T-helper 17 cell (primary cell): ENCODE data around the gene HYAL1. TPM values are rescaled to one million over a fixed set of nuclear protein-coding genes. Genes with fewer than 3 reads are reported as not detected.

Experiments used
- ATAC-seq: fragments of 150-1000 bp; cut with Tn5 transposase; 2 replicates; pipeline ENCODE4 v1.10.0; 2021; ENCODE audit warnings: mild to moderate bottlenecking, moderate library complexity
- DNase-seq, 3 donors: peaks; one replicate each; pipeline versions ENCODE4 v3.0.0 to v3.0.0-alpha.2; 2020 to 2021
- H3K9me3 ChIP-seq: one replicate; pipeline ENCODE4 v1.7.0; 2013; ENCODE audit warnings: low read length, mild to moderate bottlenecking; ENCODE audit not compliant: control insufficient read depth, poor library complexity, severe bottlenecking
- H3K27ac Mint-ChIP-seq: one replicate; pipeline ENCODE4 v1.8.0; 2022; ENCODE audit warnings: mild to moderate bottlenecking, moderate library complexity, mixed read lengths
- H3K27me3 Mint-ChIP-seq: one replicate; pipeline ENCODE4 v1.8.0; 2022; ENCODE audit warnings: mixed read lengths
- H3K36me3 Mint-ChIP-seq: one replicate; pipeline ENCODE4 v1.8.0; 2022; ENCODE audit warnings: low read depth, mixed read lengths
- H3K4me1 Mint-ChIP-seq: one replicate; pipeline ENCODE4 v1.8.0; 2022; ENCODE audit warnings: mild to moderate bottlenecking, mixed read lengths
- H3K4me3 Mint-ChIP-seq: one replicate; pipeline ENCODE4 v1.8.0; 2022; ENCODE audit warnings: mild to moderate bottlenecking, moderate library complexity, mixed read lengths
- total RNA-seq, 4 donors: library from RNA in 2 of 4; stranded (reverse) in 2 of 4; gene quantifications; one replicate each; pipeline ENCODE4 v1.2.3 and lab custom pipeline; 2022 to 2026

The HYAL1 gene
- total RNA-seq, 2 donors from 2014 or later, result 0.44 TPM; not detected in 1

DNA sequence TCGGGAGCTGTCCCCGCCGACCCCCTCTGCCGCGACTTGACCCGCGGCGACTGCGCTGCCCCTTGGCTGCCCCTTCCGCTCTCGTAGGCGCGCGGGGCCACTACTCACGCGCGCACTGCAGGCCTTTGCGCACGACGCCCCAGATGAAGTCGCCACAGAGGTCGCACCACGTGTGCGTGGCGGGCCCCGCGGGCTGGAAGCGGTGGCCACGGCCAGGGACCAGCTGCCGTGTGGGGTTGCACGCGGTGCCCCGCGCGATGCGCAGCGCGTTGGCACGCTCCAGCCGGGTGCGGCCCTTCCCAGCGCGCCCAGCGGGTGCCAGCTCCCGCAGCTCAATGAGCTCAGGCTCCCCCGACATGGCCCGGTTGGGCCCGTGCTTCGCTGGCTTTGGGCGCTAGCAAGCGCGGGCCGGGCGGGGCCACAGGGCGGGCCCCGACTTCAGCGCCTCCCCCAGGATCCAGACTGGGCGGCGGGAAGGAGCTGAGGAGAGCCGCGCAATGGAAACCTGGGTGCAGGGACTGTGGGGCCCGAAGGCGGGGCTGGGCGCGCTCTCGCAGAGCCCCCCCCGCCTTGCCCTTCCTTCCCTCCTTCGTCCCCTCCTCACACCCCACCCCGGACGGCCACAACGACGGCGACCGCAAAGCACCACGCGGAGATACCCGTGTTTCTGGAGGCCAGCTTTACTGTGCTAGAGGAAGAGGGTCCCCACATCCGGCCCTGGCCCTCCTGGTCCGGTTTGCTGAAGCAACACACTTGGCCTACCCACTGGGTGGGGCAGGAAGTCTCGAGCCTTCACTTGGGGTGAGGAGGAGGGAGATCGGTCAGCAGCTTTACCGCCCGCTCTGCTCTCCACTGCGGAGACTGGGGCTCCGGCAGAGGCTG is 37.3 kb upstream of the HYAL1 start, which contains the start of gene RASSF1:
RASSF1 (minus strand) TSS at position 389 of the 882 bp plus-strand sequence; CDS start at position 358, 31 bp downstream.
- Mint-ChIP-seq H3K36me3 (peaks cover 5% of the 10 kb centered on the region), H3K4me1 (peaks cover 45% of the 10 kb centered on the region), H3K27me3 (no peaks in the 10 kb centered on the region), H3K4me3 (peak within 1 kb of the TSS; percentile 97), H3K27ac (peak within 1 kb of the TSS; percentile 99)
- peak in 2 of 3 donors; percentile 61 to 62 for DNase-seq
- no peaks in the 10 kb centered on the region for H3K9me3 ChIP-seq
- ATAC-seq, result peak; percentile 17

DNA sequence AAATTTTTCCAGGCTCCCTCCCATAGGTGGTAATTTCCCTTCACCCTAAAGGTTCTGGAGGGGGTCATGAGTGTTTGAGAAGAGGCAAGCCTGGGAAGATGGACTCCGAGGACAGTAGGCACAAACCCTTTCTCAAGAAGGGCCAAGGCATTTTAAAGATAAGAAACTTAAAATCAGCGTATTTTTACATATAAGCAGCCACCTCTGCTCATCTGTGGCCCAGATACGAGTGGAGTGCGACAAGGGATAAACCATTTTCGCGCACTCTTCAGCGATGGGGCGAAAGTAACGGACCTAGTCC is 36.7 kb upstream of the HYAL1 start:
- H3K36me3 Mint-ChIP-seq, result peaks cover 5% of the 10 kb centered on the region
- DNase-seq (no peak), ATAC-seq (no peak)
- H3K9me3 ChIP-seq, result no peaks in the 10 kb centered on the region
- peak overlapping the region; percentile 99 for H3K27ac Mint-ChIP-seq
- peak overlapping the region; percentile 97 for H3K4me3 Mint-ChIP-seq
- H3K4me1 Mint-ChIP-seq, result peaks cover 50% of the 10 kb centered on the region
- no peaks in the 10 kb centered on the region for H3K27me3 Mint-ChIP-seq

DNA sequence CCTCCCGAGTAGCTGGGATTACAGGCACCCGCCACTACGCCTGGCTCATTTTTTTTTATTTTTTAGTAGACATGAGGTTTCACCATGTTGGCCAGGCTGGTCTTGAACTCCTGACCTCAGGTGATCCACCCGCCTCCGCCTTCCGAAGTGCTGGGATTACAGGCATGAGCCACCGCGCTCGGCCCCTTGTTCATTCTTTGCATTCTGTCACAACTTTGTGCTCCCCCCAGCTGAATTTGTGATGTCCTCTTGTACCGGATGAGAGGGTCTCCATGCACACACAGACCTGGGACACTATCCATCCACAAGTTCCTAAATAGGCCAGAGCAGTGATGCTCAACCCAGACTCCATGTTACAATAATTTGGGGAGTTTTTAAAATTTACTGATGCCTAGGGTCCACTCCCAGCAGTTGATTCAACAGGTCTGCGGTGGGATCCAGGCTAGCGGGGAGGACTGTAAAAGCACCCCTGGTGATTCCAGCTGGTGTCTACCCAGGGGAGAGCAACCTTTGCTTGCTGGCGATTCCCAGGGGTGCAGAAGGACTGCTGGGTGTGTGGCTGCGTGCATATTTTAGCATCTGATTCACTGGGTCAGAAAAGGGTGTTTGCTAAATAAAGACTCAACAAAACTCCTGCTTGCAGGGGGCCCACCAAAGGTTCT is 36.2 kb upstream of the HYAL1 start:
- DNase-seq, result no peak
- Mint-ChIP-seq H3K36me3 (peaks cover 5% of the 10 kb centered on the region), H3K27ac (peak overlapping the region; percentile 99), H3K4me3 (peak overlapping the region; percentile 97), H3K27me3 (no peaks in the 10 kb centered on the region), H3K4me1 (peaks cover 51% of the 10 kb centered on the region)
- H3K9me3 ChIP-seq, result no peaks in the 10 kb centered on the region
- no peak for ATAC-seq

DNA sequence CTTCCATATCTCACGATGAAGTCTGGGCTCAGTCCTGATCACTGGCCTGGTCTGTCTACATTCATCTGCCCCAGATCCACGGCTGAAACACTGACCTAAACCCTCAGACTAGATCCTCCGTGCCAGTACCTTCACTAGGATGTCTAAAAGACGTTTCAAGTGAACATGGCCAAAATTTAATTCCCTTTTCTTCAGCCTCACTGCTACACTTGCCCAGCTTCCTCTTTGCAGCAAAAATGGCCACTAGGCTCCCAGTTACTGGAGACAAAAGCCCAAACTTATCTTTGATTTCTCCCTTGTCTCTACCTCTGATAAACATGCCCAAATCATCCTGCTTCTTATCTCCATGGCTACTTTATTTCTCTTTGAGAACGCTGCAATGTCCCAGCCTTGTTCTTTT is 35.6 kb upstream of the HYAL1 start:
- ATAC-seq (no peak), DNase-seq (no peak)
- Mint-ChIP-seq H3K4me3 (peak overlapping the region; percentile 97), H3K4me1 (peaks cover 55% of the 10 kb centered on the region), H3K27ac (peak overlapping the region; percentile 99), H3K36me3 (peaks cover 5% of the 10 kb centered on the region), H3K27me3 (no peaks in the 10 kb centered on the region)
- no peaks in the 10 kb centered on the region for H3K9me3 ChIP-seq

DNA sequence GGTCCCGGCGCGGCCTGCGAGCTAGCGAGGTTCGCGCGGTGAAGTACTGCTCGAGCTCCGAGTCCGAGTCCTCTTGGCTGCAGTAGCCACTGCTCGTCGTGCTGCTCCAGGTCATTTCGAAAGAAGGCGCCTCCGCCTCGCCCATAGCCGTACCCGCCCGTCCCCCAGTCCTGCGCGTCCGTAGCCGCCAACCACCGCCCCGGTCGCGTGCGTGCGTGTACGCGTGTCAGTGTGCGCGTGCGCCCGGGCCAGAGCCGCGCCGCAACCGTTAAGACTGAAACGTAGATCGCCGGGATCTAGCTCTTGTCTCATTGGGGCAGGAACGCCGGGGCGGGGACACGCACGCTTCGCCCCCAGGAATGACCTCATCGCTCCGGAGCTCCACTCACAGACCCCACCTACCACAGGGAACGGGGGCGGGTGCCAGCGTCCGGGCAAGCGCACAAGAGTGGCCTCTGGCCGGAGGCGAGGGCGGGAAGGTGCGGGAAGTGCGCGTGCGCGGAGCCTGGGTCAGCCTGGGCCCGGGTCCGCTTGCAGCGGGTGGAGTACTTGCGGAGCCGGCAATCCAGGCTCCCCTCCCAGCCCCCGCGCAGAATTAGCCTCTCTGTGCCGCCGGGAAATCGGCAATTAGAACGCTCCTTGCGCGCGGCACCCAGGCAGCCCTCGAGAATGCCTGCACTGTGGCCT is 33.9 kb upstream of the HYAL1 start:
- H3K27ac Mint-ChIP-seq, result peak overlapping the region; percentile 99
- peaks cover 5% of the 10 kb centered on the region for H3K36me3 Mint-ChIP-seq
- H3K27me3 Mint-ChIP-seq, result no peaks in the 10 kb centered on the region
- DNase-seq (peak; percentile 80 to 90 (median 85)), ATAC-seq (peak; percentile 81)
- H3K9me3 ChIP-seq, result no peaks in the 10 kb centered on the region
- peaks cover 56% of the 10 kb centered on the region for H3K4me1 Mint-ChIP-seq
- peak overlapping the region; percentile 97 for H3K4me3 Mint-ChIP-seq

DNA sequence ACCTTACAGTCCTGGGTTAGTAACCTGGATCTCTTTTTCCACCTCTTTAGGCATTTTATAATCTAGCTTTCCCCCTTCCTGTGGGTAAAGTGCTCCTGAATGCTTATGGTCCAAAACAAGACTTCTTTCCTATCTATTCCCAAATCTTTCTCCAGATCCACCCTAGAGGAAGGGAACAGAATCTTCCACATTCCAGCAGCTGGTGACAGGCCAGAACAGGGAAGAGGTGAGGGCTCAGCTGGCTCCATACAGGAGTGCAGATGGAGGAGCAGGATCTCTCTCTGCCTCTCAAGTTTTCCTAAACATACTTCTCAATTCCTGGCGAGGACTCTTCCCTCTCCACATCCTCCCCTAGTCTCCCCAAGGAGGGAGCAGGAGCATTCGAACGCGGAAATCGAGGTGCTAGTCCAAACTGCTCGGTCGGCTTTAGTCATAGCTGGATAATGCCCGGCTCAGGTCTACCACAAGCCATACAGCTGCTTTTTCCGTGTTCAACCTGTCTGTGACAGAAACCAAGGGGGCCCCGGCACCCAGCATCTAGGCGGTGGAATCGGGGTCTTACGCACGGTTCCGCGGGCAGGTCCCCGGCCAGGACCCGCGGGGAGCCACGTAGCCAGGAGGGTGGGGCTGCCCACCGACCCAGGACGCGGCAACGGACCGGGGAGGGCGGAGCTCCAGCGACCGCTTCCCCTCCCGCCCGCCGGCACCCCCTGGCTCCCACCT is 33.2 kb upstream of the HYAL1 start:
- peaks cover 5% of the 10 kb centered on the region for H3K36me3 Mint-ChIP-seq
- ATAC-seq (peak; percentile 47), DNase-seq (no peak)
- H3K27me3 Mint-ChIP-seq, result no peaks in the 10 kb centered on the region
- peak overlapping the region; percentile 99 for H3K27ac Mint-ChIP-seq
- H3K9me3 ChIP-seq, result no peaks in the 10 kb centered on the region
- H3K4me3 Mint-ChIP-seq, result peak overlapping the region; percentile 97
- H3K4me1 Mint-ChIP-seq, result peaks cover 56% of the 10 kb centered on the region

DNA sequence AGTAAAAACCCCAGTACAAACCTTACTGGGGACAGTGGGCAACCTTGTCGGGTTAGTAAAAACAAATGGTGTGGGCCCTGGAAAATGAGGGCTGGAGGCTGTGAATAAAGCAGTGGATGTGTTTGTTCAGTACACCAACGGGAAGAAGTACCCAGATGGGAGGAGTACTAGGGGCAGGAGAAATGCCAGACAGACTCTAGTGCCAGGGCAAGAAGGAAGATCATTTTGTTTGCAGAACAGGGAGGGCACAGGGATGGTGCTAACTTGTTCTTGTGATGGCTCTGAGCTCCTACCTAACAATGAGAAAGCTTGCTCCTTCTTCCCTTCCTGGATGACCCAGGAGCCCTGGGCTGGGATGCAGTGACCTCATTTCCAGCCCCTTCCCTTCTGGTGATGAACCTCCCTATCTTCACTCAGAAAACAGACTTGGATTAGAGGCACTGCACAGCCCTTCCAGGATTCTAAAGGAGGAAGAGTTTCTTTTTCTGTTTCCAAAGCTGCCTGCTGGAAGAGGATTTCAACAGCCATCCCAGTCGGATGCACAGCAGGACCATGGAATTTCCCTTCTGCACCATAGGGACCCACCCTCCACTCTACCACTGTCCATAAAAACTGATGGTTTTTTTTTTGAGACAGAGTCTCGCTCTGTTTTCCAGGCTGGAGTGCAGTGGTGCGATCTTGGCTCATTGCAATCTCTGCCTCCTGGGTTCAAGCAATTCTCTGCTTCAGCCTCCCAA is 31.1 kb upstream of the HYAL1 start:
- peaks cover 45% of the 10 kb centered on the region for H3K4me1 Mint-ChIP-seq
- peak overlapping the region; percentile 19 for H3K4me3 Mint-ChIP-seq
- no peaks in the 10 kb centered on the region for H3K9me3 ChIP-seq
- peaks cover 5% of the 10 kb centered on the region for H3K36me3 Mint-ChIP-seq
- ATAC-seq, result no peak
- no peaks in the 10 kb centered on the region for H3K27me3 Mint-ChIP-seq
- peak overlapping the region; percentile 99 for H3K27ac Mint-ChIP-seq
- DNase-seq, result no peak

DNA sequence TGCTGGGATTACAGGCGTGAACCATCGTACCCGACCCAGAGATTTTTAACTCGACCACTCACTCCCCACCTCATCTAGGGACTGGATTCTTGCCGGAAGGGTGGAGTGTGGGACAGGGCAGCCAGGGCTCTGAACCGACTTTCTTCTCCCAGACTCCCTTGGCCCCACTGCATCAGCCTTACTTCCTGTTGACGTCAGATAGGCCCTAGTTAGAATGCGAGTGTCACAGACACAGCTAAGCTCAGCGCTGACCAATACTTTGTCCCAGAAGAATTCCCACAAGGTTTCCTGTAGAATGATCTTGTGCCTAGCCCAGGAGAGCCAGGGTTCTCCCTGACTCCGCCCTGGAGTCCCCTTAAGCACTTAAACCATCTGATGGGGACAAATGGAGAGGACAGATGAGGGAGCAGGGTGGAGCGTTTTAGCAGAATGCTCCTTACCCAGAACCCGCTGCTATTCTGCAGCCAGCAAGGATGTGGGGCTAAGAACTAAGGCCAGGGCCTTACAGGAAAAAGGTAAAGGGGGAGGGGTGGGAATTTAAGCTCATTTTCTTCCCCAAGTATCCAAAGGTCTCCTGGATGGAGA is 30.5 kb upstream of the HYAL1 start:
- DNase-seq, result no peak
- Mint-ChIP-seq H3K4me1 (peaks cover 40% of the 10 kb centered on the region), H3K4me3 (peak overlapping the region; percentile 61), H3K27me3 (no peaks in the 10 kb centered on the region), H3K36me3 (peaks cover 3% of the 10 kb centered on the region), H3K27ac (peak overlapping the region; percentile 99)
- H3K9me3 ChIP-seq, result no peaks in the 10 kb centered on the region
- no peak for ATAC-seq

DNA sequence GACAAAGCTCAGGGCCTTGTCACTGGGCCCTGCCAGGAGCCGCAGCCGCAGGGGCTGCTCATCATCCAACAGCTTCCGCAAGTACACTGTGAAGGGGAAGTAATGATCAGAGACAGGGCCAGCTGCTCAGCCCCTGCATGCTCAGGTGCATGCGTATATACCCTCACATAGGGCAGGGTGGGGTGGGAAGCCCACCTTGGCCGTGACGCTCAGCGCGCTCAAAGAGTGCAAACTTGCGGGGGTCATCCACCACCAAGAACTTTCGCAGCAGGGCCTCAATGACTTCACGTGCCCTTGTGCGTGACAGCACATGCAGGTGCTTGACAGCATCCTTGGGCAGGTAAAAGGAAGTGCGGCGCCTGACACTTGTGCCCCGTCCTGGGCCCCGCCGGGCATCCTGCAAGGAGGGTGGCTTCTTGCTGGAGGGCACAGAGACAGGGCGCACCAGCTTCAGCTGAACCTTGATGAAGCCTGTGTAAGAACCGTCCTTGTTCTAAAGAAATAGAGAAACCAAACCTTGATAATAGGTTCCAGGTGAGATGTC is 28.1 kb upstream of the HYAL1 start:
- H3K4me1 Mint-ChIP-seq, result peaks cover 34% of the 10 kb centered on the region
- H3K4me3 Mint-ChIP-seq, result no peak overlapping the region
- no peaks in the 10 kb centered on the region for H3K27me3 Mint-ChIP-seq
- no peaks in the 10 kb centered on the region for H3K9me3 ChIP-seq
- H3K36me3 Mint-ChIP-seq, result no peaks in the 10 kb centered on the region
- ATAC-seq, result no peak
- peak overlapping the region; percentile 21 for H3K27ac Mint-ChIP-seq
- no peak for DNase-seq

DNA sequence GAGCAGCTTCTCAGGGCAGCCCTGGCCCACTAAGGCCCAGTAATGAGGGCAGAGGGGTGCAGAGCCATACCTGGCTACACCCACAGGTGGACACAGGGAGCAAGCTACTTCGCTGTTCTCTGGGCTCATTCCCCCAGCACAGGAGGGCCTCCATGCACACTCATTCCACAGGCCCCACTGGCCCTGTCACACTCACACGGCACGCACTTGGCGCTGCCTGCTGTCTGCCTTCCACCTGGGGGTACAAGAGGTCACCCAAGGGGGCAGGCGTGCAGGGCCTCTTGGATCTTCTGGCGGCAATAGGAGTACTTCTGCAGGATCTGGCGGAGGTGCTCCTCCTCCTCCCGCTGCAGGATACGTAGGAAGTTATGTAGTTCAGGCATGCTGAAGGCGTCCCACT is 27.0 kb upstream of the HYAL1 start:
- Mint-ChIP-seq H3K4me1 (peaks cover 26% of the 10 kb centered on the region), H3K36me3 (no peaks in the 10 kb centered on the region)

DNA sequence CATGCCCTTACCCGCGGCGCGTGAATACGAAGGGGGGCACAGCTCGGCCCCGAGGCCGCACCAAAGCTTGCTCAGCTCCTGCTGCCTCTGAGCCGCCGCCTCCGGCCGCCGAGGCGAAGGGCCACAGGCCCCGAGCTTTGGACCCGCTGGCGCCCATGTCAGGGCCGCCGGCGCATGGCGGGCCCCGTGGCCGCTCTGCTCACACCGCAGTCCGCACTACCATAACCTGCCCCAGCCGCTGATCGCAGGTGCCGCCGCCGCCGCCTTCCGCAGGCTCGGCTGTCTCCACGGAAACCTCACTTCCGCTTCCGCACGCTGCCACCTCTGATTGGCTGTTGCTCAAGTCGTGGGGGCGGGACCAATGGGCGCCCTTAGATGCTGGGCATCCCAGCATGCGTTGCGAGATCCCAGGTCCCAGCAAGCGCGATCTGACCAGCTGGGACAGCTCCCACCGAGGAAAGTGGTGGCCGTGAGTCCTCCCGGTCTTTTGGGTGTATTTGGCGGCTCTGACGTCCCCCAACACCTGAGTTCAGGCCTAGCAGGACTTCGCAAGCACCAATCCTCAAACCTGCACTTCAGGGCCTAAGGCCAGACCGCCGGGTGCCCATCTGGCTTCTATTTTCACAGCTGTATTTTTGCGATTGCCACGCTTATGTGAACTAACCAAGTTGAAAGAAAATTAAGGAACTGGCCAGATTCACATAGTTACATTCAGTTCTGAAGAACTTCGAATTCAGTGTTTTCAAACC is 24.7 kb upstream of the HYAL1 start, which contains the start of gene TUSC2:
TUSC2 (minus strand) TSS at position 281 of the 749 bp plus-strand sequence; CDS start at position 157, 124 bp downstream.
- H3K4me1 Mint-ChIP-seq, result peaks cover 18% of the 10 kb centered on the region
- ATAC-seq, result peak; percentile 96
- peak; percentile 90 to 91 (median 90) for DNase-seq
- no peaks in the 10 kb centered on the region for H3K9me3 ChIP-seq
- H3K36me3 Mint-ChIP-seq, result no peaks in the 10 kb centered on the region
- H3K27me3 Mint-ChIP-seq, result no peaks in the 10 kb centered on the region
- peak within 1 kb of the TSS; percentile 89 for H3K27ac Mint-ChIP-seq
- peak within 1 kb of the TSS; percentile 93 for H3K4me3 Mint-ChIP-seq

More for the DNA sequence above, 27.0 kb upstream of the HYAL1 start:
- no peak overlapping the region for H3K27ac Mint-ChIP-seq
- DNase-seq, result peak in 1 of 3 donors; percentile 3
- no peak for ATAC-seq
- no peaks in the 10 kb centered on the region for H3K27me3 Mint-ChIP-seq
- no peak overlapping the region for H3K4me3 Mint-ChIP-seq
- no peaks in the 10 kb centered on the region for H3K9me3 ChIP-seq
